ENCODE data around the gene STXBP3. TPM values are rescaled to one million over a fixed set of nuclear protein-coding genes. Genes with fewer than 3 reads are reported as not detected.

STXBP3 gene
- total RNA-seq, 1 donor from 2014 or later = 48.2 TPM

GRCh38 chr1:108856994-108857393, 110.5 kb downstream of the STXBP3 start, which contains the start of gene AKNAD1:
Gene AKNAD1, minus strand, starts transcription at chr1:108857094. Its CDS starts 4,430 bp downstream, at chr1:108852664.
- TF ChIP-seq, protein P1, sequence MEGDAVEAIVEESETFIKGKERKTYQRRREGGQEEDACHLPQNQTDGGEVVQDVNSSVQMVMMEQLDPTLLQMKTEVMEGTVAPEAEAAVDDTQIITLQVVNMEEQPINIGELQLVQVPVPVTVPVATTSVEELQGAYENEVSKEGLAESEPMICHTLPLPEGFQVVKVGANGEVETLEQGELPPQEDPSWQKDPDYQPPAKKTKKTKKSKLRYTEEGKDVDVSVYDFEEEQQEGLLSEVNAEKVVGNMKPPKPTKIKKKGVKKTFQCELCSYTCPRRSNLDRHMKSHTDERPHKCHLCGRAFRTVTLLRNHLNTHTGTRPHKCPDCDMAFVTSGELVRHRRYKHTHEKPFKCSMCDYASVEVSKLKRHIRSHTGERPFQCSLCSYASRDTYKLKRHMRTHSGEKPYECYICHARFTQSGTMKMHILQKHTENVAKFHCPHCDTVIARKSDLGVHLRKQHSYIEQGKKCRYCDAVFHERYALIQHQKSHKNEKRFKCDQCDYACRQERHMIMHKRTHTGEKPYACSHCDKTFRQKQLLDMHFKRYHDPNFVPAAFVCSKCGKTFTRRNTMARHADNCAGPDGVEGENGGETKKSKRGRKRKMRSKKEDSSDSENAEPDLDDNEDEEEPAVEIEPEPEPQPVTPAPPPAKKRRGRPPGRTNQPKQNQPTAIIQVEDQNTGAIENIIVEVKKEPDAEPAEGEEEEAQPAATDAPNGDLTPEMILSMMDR (IDR thresholded peaks at IDR 0.05; ENCODE audit: insufficient read depth, low read length, poor library complexity, severe bottlenecking) = no peak
- no peak for DNase-seq (ENCODE audit: low read depth)

GRCh38 chr1:108858230-108858950, 111.9 kb downstream of the STXBP3 start:
- TF ChIP-seq, protein P1 (IDR thresholded peaks at IDR 0.05; ENCODE audit: insufficient read depth, low read length, poor library complexity, severe bottlenecking) = no peak
- DNase-seq (ENCODE audit: low read depth) = no peak
- no peak overlapping the region for H3K4me3 ChIP-seq (ENCODE audit: low read depth, low read length)
- H3K36me3 ChIP-seq (ENCODE audit: control insufficient read depth, insufficient read depth, low read length) = no peaks in the 10 kb centered on the region
- no peaks in the 10 kb centered on the region for H3K27me3 ChIP-seq (ENCODE audit: control insufficient read depth, insufficient read depth, low read length)

More at GRCh38 chr1:108856994-108857393, 110.5 kb downstream of the STXBP3 start, which contains the start of gene AKNAD1:
- Histone ChIP-seq H3K4me3 (ENCODE audit: low read depth, low read length) (no peak within 1 kb of the TSS), H3K27me3 (ENCODE audit: control insufficient read depth, insufficient read depth, low read length) (no peaks in the 10 kb centered on the region), H3K36me3 (ENCODE audit: control insufficient read depth, insufficient read depth, low read length) (no peaks in the 10 kb centered on the region)

Other genes with a start within 250 kb of the STXBP3 start
- gene EEIG2, start 186.6 kb upstream of the STXBP3 start, total RNA-seq = 5.2 and 6.3 TPM in 2 replicates
- gene HENMT1, start 85.6 kb upstream of the STXBP3 start, total RNA-seq = 5.1 and 6.6 TPM in 2 replicates
- gene PRPF38B, start 54.4 kb upstream of the STXBP3 start, total RNA-seq = 20.3 and 21.1 TPM in 2 replicates
- gene FNDC7, start 33.8 kb upstream of the STXBP3 start, total RNA-seq = not detected in 2 replicates
- 1.8 TPM in 1 of 2 replicates, not detected in the other for gene AKNAD1, start 110.4 kb downstream of the STXBP3 start, total RNA-seq
- gene GPSM2, start 130.3 kb downstream of the STXBP3 start, total RNA-seq = 7.1 and 7.4 TPM in 2 replicates
- 14.2 and 31.5 TPM in 2 replicates for gene CLCC1, start 216.8 kb downstream of the STXBP3 start, total RNA-seq

Measured in kidney epithelial cell (primary cell).